ENCODE results near the gene PFKM. TPM values are rescaled to one million over a fixed set of nuclear protein-coding genes. Genes with fewer than 3 reads are reported as not detected.

The PFKM gene
- total RNA-seq, 1 donor from 2014 or later, result 141 TPM

GRCh38 chr12:48180857-48181495, 61.8 kb downstream of the PFKM start:
- no peak for DNase-seq (ENCODE audit: low spot score, unreplicated experiment)
- no peak for TF ChIP-seq CTCF (IDR thresholded peaks at IDR 0.05; ENCODE audit: unreplicated experiment)
- no peak overlapping the region for H3K27ac Mint-ChIP-seq
- no peak overlapping the region for H3K4me3 Mint-ChIP-seq (ENCODE audit: low read depth)
- no peaks in the 10 kb centered on the region for H3K9me3 Mint-ChIP-seq (ENCODE audit: low read depth)
- peaks cover 77% of the 10 kb centered on the region for H3K27me3 Mint-ChIP-seq
- peaks cover 6% of the 10 kb centered on the region for H3K4me1 Mint-ChIP-seq (ENCODE audit: low read depth)
- no peaks in the 10 kb centered on the region for H3K36me3 Mint-ChIP-seq (ENCODE audit: insufficient read depth)

GRCh38 chr12:48182631-48183030, 63.5 kb downstream of the PFKM start:
- no peaks in the 10 kb centered on the region for H3K36me3 Mint-ChIP-seq (ENCODE audit: insufficient read depth)
- H3K27me3 Mint-ChIP-seq, result peaks cover 88% of the 10 kb centered on the region
- no peak for TF ChIP-seq CTCF (IDR thresholded peaks at IDR 0.05; ENCODE audit: unreplicated experiment)
- peak overlapping the region; percentile 71 for H3K4me3 Mint-ChIP-seq (ENCODE audit: low read depth)
- H3K9me3 Mint-ChIP-seq (ENCODE audit: low read depth), result no peaks in the 10 kb centered on the region
- H3K4me1 Mint-ChIP-seq (ENCODE audit: low read depth), result peaks cover 3% of the 10 kb centered on the region
- no peak for DNase-seq (ENCODE audit: low spot score, unreplicated experiment)
- H3K27ac Mint-ChIP-seq, result no peak overlapping the region

GRCh38 chr12:48183091-48183875, 64.1 kb downstream of the PFKM start, which contains the start of gene CCDC184:
CCDC184 (plus strand) TSS chr12:48183644; CDS start chr12:48184123, 479 bp downstream.
- Mint-ChIP-seq H3K4me1 (ENCODE audit: low read depth) (peaks cover 3% of the 10 kb centered on the region), H3K36me3 (ENCODE audit: insufficient read depth) (no peaks in the 10 kb centered on the region), H3K4me3 (ENCODE audit: low read depth) (peak within 1 kb of the TSS; percentile 71), H3K9me3 (ENCODE audit: low read depth) (no peaks in the 10 kb centered on the region), H3K27ac (no peak within 1 kb of the TSS), H3K27me3 (peaks cover 95% of the 10 kb centered on the region)
- DNase-seq (ENCODE audit: low spot score, unreplicated experiment), result peak; percentile 24
- peak; percentile 31 for TF ChIP-seq CTCF (IDR thresholded peaks at IDR 0.05; ENCODE audit: unreplicated experiment)

- H3K27me3 Mint-ChIP-seq, result peaks cover 94% of the 10 kb centered on the region
- DNase-seq (ENCODE audit: low spot score, unreplicated experiment), result no peak
- no peak overlapping the region for H3K27ac Mint-ChIP-seq
- H3K9me3 Mint-ChIP-seq (ENCODE audit: low read depth), result no peaks in the 10 kb centered on the region
- peaks cover 3% of the 10 kb centered on the region for H3K4me1 Mint-ChIP-seq (ENCODE audit: low read depth)
- H3K4me3 Mint-ChIP-seq (ENCODE audit: low read depth), result no peak overlapping the region
- no peaks in the 10 kb centered on the region for H3K36me3 Mint-ChIP-seq (ENCODE audit: insufficient read depth)
- TF ChIP-seq CTCF (IDR thresholded peaks at IDR 0.05; ENCODE audit: unreplicated experiment), result no peak
Measured at GRCh38 chr12:48183876-48184548, 64.8 kb downstream of the PFKM start.

- H3K27me3 Mint-ChIP-seq, result peaks cover 94% of the 10 kb centered on the region
- H3K9me3 Mint-ChIP-seq (ENCODE audit: low read depth), result no peaks in the 10 kb centered on the region
- peaks cover 3% of the 10 kb centered on the region for H3K4me1 Mint-ChIP-seq (ENCODE audit: low read depth)
- peak overlapping the region; percentile 20 for H3K4me3 Mint-ChIP-seq (ENCODE audit: low read depth)
- no peak for TF ChIP-seq CTCF (IDR thresholded peaks at IDR 0.05; ENCODE audit: unreplicated experiment)
- DNase-seq (ENCODE audit: low spot score, unreplicated experiment), result no peak
- H3K36me3 Mint-ChIP-seq (ENCODE audit: insufficient read depth), result no peaks in the 10 kb centered on the region
- H3K27ac Mint-ChIP-seq, result no peak overlapping the region
Measured at GRCh38 chr12:48184549-48184922, 65.4 kb downstream of the PFKM start.

Data from progenitor cell of endocrine pancreas (in vitro differentiated cells).